PC-3 (cell line): ENCODE data around the gene PDS5A. TPM values are rescaled to one million over a fixed set of nuclear protein-coding genes. Genes with fewer than 3 reads are reported as not detected.

Experiments
- ATAC-seq: fragments of 200-7000 bp; cut with Tn5 transposase; 2 replicates; pipeline ENCODE4 v1.9.1; 2020; ENCODE audit warnings: mild to moderate bottlenecking, moderate library complexity
- BruUV-seq: library from RNA; stranded (reverse); fragments of 400-500 nt; replicated peaks from 2 replicates; lab custom pipeline; 2021; lab: Mats Ljungman, UMichigan
- CTCF ChIA-PET: fragments of 300-600 bp; sonication (Branson Sonifier 250); formaldehyde crosslinking; loops from one replicate; lab custom pipeline; 2022; ENCODE audit warnings: antibody characterized with exemption; lab: Charles Lee
- POLR2A ChIA-PET: fragments of 300-600 bp; sonication (Branson Sonifier 250); formaldehyde crosslinking; loops from one replicate; lab custom pipeline; 2022; ENCODE audit warnings: antibody characterized with exemption; ENCODE audit not compliant: unreplicated experiment; lab: Charles Lee
- DNase-seq: peaks from one replicate; pipeline ENCODE4 v3.0.0-alpha.2; 2015
- H2AFZ ChIP-seq: fragments of 300-600 bp; sonication (generic); 2 replicates; pipeline ENCODE4 v1.6.0; 2016; ENCODE audit warnings: antibody characterized with exemption, low read length
- H3F3A ChIP-seq: fragments of 300-600 bp; sonication (generic); one replicate; pipeline ENCODE4 v1.6.0; 2017; ENCODE audit warnings: antibody characterized with exemption, low read length, control low read depth, mild to moderate bottlenecking; ENCODE audit not compliant: unreplicated experiment
- H3K27ac ChIP-seq: fragments of 300-600 bp; sonication (generic); 2 replicates; pipeline ENCODE4 v1.5.1; 2016; ENCODE audit warnings: mild to moderate bottlenecking, low read length
- H3K27me3 ChIP-seq: fragments of 300-600 bp; sonication (generic); 2 replicates; pipeline ENCODE4 v1.6.1; 2016; ENCODE audit warnings: low read length, mixed read lengths
- H3K36me3 ChIP-seq: fragments of 300-600 bp; sonication (generic); 2 replicates; pipeline ENCODE4 v1.6.1; 2016; ENCODE audit warnings: low read depth, mixed run types, low read length, mixed read lengths
- H3K4me1 ChIP-seq: fragments of 300-600 bp; sonication (generic); 2 replicates; pipeline ENCODE4 v1.5.1; 2016; ENCODE audit warnings: low read length; ENCODE audit not compliant: insufficient read depth
- H3K4me2 ChIP-seq: fragments of 300-600 bp; sonication (generic); 2 replicates; pipeline ENCODE4 v1.6.0; 2016; ENCODE audit warnings: low read length
- H3K4me3 ChIP-seq: fragments of 300-600 bp; sonication (generic); 2 replicates; pipeline ENCODE4 v1.5.1; 2016; ENCODE audit warnings: mild to moderate bottlenecking, low read length, mixed read lengths
- H3K79me2 ChIP-seq: fragments of 300-600 bp; sonication (generic); 2 replicates; pipeline ENCODE4 v1.6.1; 2017; ENCODE audit warnings: low read length, mixed read lengths
- H3K9ac ChIP-seq: fragments of 300-600 bp; sonication (generic); 2 replicates; pipeline ENCODE4 v1.6.0; 2016; ENCODE audit warnings: mild to moderate bottlenecking, low read length
- H3K9me2 ChIP-seq: fragments of 300-600 bp; sonication (generic); replicated peaks from 2 replicates; pipeline ENCODE4 v1.6.1; 2016; ENCODE audit warnings: mixed run types, low read length, mixed read lengths
- H3K9me3 ChIP-seq: fragments of 300-600 bp; sonication (generic); 2 replicates; pipeline ENCODE4 v1.6.1; 2016; ENCODE audit warnings: low read length, mixed read lengths
- H4K20me1 ChIP-seq: fragments of 300-600 bp; sonication (generic); 2 replicates; pipeline ENCODE4 v1.6.1; 2016; ENCODE audit warnings: low read length, mixed read lengths
- CTCF ChIP-seq: fragments of 300-600 bp; sonication (generic); conservative IDR thresholded peaks from 2 replicates; pipeline ENCODE4 v1.5.1; 2017; ENCODE audit warnings: antibody characterized with exemption, low read depth, mild to moderate bottlenecking, low read length
- EZH2 ChIP-seq: fragments of 300-600 bp; sonication (generic); IDR thresholded peaks from one replicate; pipeline ENCODE4 v1.6.1; 2017; ENCODE audit warnings: antibody characterized with exemption, mild to moderate bottlenecking, low read length; ENCODE audit not compliant: unreplicated experiment
- EZH2phosphoT487 ChIP-seq: fragments of 300-600 bp; sonication (generic); IDR thresholded peaks from 2 replicates; pipeline ENCODE4 v1.6.1; 2018; ENCODE audit warnings: mild to moderate bottlenecking, antibody characterized with exemption, low read length, borderline replicate concordance
- intact Hi-C: fragments of 100-400 bp; cut with micrococcal nuclease; formaldehyde crosslinking; loops from 2 replicates; pipeline ENCODE4 v1.9.0; 2023
- total RNA-seq: library from RNA; depleted of rRNA; stranded (reverse); fragments of >200 nt; gene quantifications from 2 replicates; pipeline ENCODE4 v1.2.3, GENCODE V29; 2014

PDS5A gene
- total RNA-seq, 1 experiment from 2014 or later: 39.9 TPM

DNA sequence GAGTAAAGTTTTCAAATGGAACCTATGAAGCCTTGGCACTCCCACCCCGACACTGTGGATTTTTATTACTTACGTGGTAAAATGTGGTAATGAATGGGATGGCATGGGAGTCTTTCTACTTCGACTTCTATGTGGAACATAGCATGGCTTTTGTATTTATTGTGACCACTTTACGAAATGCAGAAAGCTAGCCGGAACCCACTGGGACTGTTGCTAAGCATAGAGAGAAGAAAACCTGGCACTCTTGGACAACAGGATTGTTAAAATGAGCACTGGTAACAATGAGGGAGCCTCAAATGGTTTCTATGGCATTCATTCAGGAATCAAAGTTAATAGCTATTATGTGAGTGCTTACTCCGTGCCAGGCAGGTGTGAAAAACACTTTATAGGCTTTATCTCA lies 113.3 kb downstream of the PDS5A start:
- ATAC-seq (no peak), DNase-seq (no peak)
- Histone ChIP-seq H3K9ac (no peak overlapping the region), H3K27ac (no peak overlapping the region), H4K20me1 (no peaks in the 10 kb centered on the region), H3K79me2 (no peaks in the 10 kb centered on the region), H3F3A (no peaks in the 10 kb centered on the region), H3K4me3 (no peak overlapping the region), H3K4me2 (no peak overlapping the region), H3K4me1 (no peaks in the 10 kb centered on the region), H3K36me3 (peaks cover 20% of the 10 kb centered on the region; the same call in 1 of the 2 replicates), H3K9me2 (no peaks in the 10 kb centered on the region), H3K9me3 (no peaks in the 10 kb centered on the region), H3K27me3 (no peaks in the 10 kb centered on the region), H2AFZ (no peak overlapping the region)
- TF ChIP-seq EZH2 (no peak), CTCF (no peak), EZH2phosphoT487 (no peak)
- no TSS peak for BruUV-seq
- POLR2A ChIA-PET: no interaction called here
- intact Hi-C loops: no loop called here
- CTCF ChIA-PET: no interaction called here

- Histone ChIP-seq H3K36me3 (peaks cover 28% of the 10 kb centered on the region), H3K9ac (no peak overlapping the region), H3K4me2 (no peak overlapping the region), H3K4me1 (no peaks in the 10 kb centered on the region), H3K79me2 (no peaks in the 10 kb centered on the region), H4K20me1 (no peaks in the 10 kb centered on the region), H3K9me2 (no peaks in the 10 kb centered on the region), H3K27ac (no peak overlapping the region), H3K27me3 (no peaks in the 10 kb centered on the region), H3F3A (no peaks in the 10 kb centered on the region), H3K9me3 (peaks cover under 1% of the 10 kb centered on the region; the same call in 1 of the 2 replicates), H3K4me3 (no peak overlapping the region), H2AFZ (no peak overlapping the region)
- ChIA-PET POLR2A (no interaction called here), CTCF (no interaction called here)
- no TSS peak for BruUV-seq
- DNase-seq: no peak
- TF ChIP-seq CTCF (no peak), EZH2phosphoT487 (no peak), EZH2 (no peak)
- no peak for ATAC-seq
- intact Hi-C loops: no loop called here
These were observed 116.9 kb downstream of the PDS5A start for GRCh38 chr4:39860804-39861203.

- ChIA-PET CTCF (no interaction called here), POLR2A (no interaction called here)
- DNase-seq (peak; percentile 22), ATAC-seq (no peak)
- no peaks in the 10 kb centered on the region for H3F3A ChIP-seq
- H2AFZ ChIP-seq: no peak overlapping the region
- no peak overlapping the region for H3K4me3 ChIP-seq
- H3K27me3 ChIP-seq: no peaks in the 10 kb centered on the region
- H3K9ac ChIP-seq: no peak overlapping the region
- H3K36me3 ChIP-seq: peaks cover 33% of the 10 kb centered on the region
- BruUV-seq: no TSS peak
- H3K27ac ChIP-seq: no peak overlapping the region
- H3K4me2 ChIP-seq: no peak overlapping the region
- H3K9me2 ChIP-seq: no peaks in the 10 kb centered on the region
- intact Hi-C loops: no loop called here
- H3K9me3 ChIP-seq: peaks cover 4% of the 10 kb centered on the region; the same call in 1 of the 2 replicates
- TF ChIP-seq EZH2phosphoT487 (no peak), EZH2 (no peak), CTCF (no peak)
- H4K20me1 ChIP-seq: no peaks in the 10 kb centered on the region
- H3K79me2 ChIP-seq: no peaks in the 10 kb centered on the region
- H3K4me1 ChIP-seq: no peaks in the 10 kb centered on the region
These were observed 121.7 kb downstream of the PDS5A start for GRCh38 chr4:39855909-39856512.
